NCI-H345 (cell line): Measurements from ENCODE around the gene IWS1.
A peak's percentile ranks its signal among the peaks of the same experiment; 100 is the strongest.

Experiments
- DNase-seq: peaks from one replicate; lab custom pipeline; 2025; lab: John Stamatoyannopoulos, UW

Gene IWS1

DNA sequence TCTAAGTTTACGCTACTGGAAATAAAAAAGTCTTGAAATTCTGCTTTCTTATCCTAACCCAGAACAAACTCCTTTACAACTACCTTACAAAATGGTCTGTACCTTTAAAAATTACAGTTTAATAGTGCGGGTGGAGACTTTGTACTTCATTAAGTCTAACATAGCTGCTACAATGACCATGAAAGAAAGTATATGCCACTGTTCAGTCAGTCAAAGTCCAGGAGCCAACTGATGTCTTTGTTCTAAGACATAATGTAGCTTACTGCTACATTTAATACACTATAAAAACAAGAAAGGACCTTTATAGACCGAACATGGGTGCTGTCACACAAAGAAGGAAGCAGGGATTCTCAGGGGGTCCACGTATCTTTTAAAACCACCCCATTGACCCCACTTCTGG, 36.0 kb downstream of the IWS1 start:
- no peak for DNase-seq

DNA sequence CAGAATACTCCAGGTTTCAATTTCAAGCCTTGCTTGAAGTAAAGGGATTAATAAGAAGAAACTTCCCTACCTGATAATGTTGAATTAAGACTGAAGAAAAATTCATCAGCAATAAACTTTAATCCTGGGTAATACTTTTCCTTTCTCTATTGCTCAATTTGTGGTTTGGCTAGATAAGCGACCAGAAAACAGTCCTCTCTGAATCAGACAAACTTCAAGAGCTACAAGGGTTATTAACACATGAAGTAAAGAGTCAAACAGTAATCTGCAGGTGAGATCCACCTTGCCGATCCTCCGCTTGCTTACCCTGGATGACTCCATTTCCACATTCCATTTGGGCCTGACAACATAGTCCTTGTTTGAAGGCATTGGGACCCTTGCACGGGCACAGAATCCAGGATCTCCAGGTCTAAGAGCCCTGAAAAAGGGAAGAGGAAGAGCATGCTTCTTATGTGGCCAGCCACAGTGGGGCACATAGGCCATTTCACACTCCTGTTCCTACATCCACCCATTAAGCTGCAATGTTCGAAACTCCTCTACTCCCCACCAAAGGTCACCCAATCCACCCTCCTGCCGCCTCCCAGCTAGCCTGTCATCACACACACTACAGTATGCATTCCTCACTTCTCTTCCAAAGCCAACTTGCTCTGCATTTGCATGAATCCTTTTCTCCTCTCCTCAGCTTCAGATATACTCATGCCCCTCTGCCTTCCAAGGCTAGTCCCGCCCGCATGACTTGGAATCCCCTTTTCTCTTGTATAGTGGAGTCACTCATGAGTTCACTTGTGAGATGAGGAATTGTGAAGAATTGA, 39.8 kb downstream of the IWS1 start:
- no peak for DNase-seq

DNA sequence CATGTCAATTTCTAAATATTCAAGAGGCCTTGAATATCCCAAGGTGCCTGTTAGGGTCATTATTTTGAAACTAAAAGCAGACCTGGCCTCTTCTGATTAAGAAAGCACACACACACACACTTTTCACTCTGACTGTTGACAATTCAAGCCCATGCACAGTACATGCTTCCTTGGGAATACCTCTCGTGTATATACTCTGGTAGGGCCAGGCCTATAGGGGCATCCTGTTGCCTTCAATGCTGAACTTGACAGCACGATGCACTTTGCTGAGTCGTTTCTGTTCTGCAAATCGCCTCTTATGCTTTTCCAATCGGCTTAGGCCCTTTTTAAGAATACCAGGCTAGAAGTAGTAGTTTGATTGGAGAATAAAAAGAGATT, 40.6 kb downstream of the IWS1 start:
- no peak for DNase-seq

DNA sequence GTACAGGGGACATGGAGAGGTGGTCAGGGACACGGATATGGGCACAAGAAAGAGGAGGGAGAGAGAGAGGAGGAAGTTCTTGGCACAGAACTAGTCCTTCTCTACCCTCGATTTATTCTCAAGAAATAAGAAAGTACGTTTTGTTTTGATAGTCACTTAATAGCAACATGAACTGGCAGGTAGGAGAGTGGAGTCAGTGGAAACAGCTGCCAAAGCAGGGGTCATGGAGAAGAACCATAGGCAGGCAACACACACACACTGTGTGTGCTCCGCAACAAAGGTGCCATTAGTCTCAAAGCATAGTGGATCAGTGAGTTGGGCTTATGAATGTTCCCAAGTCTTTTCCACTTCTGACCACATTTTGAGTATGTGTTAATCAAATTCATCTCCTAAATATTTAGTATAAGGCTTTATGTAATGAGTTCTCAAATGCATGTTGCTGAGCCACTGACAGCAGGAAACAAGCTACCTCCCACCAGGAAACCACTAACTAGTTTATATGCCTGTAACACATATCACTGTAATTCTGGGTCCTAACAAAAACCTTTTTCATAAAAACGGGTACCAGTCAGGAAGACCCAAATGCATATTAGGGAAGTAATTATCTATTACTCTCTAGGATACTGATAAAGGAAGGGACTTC, 41.1 kb downstream of the IWS1 start:
- DNase-seq: no peak

DNA sequence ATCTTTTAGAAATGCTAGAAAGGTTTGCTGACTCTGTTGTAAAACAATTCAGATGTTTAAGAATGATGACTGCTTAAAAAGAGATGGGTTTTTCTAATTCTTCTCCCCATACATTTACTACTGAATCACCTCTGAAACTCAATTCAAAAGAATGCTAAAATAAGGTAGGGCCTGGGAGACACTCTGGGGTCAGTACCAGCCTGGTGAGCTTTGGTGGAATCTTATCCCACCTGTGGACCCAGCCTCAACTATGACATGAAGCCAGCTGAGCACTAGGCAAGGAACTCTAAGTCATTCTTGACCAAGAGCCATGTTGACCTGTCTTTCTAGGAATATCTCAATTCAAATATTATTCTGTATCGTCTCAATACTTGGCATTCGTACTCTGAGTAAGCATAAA, 44.3 kb downstream of the IWS1 start:
- DNase-seq: no peak

DNA sequence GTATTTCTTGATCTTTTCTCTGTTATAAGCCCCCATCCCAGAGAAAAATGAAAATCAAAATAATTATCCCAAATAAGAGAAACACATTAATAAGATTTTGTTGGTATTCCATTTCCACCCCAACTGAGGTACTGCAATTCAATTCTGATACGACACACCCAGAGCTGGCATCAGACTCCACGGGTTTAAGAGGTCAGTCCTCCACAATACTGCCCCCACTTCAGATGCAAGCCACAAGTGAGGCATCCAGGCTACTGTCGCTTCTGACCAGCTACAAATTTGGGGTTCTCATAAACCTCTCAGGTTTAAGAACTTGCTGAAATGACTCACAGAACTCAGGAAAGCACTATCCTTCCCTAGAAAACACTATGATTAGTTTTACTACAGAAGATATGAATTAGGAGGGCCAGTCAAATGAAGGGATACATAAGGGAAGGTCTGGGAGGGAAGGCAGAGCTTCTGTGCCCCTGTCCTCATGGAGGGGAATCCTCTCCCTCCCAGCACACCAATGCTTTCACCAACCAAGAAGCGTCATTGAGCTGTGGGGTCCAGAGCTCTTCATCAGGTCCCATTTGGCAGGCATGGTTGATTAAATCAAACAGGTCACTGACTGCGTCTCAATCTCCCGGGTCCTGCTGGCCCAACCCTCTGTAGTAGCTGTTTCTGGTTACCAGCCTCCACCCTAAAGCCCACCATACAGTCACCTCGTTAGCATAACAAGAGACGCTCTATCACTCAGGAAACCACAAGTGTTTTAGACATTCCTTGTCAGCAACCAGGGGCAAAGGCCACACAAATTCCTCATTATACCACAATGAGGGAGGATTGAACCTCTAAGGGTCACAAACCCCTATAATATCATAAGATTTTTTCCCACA, 46.2 kb downstream of the IWS1 start:
- DNase-seq: no peak

DNA sequence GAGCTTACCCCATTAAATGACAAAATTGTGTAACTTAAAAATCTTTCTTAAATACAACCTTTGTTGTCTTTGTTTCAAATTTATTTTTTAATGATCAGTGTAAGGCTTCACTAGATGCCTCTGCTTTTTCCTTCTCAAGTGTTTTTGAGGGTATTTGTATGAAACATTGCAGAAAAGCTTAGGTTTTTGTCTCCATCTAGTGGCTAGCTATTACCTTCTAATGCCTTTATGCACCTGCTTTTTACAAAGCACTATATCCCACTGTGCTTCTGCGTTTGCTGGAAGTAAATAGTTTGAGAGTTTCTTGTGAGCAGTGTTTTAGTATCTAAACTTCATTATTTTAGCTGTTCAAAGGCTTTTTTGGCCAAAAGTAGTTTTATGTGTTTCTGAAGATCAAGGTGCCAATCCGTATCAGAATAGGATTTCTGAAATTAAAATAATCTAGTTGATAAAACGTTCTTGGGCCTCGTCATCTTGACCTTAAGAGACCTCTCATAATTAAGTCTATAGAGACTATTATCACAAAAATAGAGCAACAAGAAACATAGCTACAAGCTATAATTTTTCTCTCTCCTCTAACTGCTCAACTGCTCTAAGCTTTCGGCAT, 47.0 kb downstream of the IWS1 start:
- DNase-seq: peak; percentile 50

DNA sequence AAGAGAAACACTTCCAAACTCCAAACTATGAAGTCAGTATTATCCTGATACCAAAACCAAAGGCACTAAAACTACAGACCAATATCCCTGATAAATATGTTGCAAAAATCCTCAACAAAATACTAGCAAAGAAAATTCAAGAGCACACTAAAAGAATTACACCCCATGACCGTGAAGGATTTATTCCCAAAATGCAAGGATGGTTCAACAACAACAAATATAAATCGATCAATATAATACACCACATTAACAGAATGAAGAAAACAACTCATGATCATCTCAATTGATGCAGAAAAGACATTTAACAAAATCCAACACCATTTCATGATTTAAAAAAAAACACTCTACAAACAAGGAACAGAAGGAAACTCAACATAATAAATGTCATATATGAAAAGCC, 50.5 kb downstream of the IWS1 start:
- no peak for DNase-seq

DNA sequence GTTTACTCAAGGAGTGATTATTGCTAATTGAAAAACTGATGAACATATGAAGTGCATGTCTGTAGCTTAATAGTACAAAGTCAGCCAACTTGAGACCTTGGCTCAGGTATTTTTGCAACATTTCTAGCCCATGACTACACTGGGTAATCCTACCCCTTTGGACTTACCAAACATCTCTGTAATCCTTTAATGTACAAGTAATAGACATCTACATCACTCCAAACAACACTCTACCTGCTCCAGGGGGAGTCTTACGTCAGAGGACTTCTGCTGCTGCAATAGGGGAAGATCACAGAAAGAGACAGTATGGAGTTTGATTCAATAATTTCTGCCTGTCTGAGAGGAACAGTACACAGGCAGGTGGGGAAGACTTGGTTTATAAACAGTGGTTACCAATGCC, 54.0 kb downstream of the IWS1 start:
- no peak for DNase-seq

DNA sequence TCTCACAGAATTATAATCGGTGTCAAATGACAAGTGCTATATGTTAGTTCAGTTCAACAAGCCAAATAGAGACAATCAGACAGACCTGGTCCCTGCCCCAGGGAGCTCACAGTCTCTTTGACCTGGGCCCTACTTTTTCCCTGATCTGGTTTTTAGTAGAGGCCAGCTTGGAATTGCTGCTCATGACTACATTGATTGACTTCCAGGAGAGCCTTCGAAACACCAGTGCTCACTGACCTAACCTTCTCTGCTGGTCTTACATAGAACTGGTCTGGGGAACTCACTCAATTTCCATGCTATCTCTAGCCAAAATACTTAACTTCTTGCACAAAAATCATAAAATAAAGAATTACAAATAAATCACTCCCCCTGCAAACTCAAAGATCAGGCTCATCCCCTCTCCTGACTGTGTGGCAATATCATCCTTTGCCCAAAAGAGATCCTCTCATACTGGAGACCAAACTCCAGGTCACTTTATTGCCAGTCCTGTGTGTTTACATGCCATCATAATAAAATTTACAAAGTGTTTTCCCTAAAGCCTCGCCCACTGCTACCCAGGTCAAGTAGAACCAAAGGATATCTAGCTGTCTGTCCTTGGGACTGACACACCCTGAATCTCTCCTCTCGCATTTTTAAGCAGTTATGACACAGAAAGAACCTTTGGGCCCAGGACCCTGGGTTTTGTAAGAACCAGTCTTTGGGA, 54.9 kb downstream of the IWS1 start:
- no peak for DNase-seq

DNA sequence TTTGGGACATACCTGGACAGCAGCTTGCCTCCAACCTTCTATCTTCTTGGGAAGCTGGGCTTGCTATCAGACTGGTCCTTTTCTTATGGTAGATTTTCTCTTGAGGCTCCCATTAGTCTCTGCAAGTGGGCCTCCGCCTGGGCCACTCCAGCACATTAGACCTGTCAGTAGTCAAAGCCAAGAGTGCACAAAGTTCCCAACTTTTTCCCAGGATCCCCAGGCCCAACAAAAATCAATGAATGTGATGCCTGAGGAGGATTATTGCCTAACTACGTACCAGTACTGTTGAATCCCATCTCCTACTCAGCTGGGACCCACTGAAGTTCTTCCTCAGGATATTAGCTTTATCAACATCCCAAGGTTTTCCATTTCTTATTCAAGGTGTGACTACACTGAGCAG, 56.3 kb downstream of the IWS1 start:
- no peak for DNase-seq

DNA sequence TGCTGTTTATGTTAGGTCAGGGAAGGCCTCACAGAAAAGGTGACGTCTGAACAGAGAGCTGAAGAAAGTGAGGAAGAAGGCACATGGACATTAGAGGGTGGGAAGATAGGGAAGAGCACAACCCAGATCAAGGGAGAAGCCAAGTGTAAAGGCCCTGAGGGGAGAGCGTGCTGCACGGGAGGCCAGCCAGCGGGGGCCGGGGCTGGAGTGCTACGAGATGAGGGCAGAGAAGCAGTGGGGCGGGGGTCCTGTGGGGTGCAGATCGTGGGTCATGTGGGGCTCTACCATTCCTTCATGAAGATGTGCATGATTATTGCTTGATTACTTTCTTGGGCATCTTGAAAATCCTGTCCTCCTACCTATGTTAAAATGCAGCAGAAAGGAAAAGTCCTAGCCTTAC, 57.2 kb downstream of the IWS1 start:
- DNase-seq: no peak

DNA sequence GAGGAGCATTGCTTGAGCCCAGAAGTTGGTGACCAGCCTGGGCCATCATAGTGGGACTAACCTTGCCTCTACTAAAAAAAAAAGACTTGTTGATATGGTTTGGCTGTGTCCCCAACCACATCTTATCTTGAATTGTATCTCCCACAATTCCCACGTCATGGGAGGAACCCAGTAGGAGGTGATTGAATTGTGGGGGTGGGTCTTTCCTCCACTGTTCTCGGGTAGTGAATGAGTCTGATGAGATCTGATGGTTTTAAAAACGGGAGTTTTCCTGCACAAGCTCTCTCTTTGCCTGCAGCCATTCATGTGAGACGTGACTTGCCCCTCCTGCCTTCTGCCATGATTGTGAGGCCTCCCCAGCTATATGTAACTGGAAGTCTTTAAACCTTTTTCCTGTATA, 61.0 kb downstream of the IWS1 start:
- no peak for DNase-seq

DNA sequence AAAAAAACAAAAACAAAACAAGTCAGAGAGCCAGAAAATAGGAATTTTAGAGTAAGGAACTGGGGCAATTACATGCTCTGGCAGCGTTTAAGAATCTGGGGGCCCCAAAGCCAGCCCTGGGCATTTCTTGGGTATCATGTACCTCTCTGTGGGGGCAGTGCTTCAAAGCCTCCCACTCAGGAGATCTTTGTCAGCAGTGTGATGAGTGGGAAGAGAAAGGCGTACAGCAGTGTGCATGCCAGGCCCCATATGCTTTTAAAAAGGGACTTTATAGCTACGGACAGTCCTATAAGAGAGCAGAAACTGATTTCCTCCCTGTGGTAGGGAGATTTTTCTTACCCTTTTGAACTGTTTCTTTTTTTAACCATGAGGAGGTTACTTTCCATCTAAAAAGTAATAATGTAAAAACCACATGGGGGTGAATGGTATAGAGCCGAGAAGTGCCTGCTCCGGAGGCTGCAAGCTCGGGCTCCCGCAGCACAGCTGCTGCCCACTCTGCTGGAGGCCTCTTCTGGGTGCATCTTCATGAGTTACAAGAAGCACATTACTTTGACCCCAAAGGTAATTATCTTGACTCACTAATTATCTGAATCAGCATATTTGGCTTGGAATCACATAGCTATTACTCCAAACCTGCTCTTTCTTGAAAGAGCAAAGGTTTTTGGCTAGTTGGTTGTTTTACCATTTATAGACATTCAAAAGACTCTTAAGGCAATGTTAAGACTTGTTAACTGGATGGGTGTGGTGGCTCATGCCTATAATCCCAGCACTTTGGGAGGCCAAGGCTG, 61.6 kb downstream of the IWS1 start:
- no peak for DNase-seq

DNA sequence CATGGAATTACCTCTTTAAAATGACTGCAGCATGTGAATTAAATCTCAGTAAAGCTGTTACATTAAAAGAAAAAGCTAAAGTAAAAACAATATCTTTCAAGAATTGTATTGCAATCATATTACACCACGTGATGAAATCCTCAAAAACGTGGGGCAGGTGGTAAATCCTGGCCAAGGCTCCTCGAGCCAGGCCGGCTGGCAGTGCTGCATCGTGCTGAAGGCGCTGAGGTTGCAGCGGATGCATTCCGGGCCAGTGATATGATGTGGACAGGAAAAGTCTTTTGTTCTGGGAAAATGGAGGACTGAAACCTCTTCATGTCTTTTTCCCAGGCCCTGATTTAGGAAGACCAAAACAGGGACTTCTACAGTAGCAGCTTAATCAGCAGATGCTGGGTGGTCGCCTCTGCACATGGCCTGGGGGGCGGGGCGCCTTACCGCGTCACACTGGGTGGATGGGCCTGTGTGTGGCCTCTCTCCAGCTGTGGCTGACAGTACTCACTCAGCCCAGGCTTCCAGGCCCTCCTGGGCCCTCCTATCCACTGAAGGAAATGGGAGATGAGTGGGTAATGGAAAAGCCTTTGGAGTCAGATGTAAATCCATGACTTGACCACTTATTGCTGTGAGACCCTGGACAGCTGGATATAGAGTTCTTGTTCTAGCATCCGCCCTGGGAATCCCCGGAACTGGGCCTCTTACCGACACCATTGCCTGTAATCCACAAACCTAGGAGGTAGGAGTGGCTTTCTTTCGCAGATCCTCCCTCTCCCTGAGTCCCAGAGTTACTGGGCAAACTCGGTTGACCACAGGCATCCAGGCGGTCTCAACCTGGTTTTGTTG, 62.9 kb downstream of the IWS1 start:
- no peak for DNase-seq

DNA sequence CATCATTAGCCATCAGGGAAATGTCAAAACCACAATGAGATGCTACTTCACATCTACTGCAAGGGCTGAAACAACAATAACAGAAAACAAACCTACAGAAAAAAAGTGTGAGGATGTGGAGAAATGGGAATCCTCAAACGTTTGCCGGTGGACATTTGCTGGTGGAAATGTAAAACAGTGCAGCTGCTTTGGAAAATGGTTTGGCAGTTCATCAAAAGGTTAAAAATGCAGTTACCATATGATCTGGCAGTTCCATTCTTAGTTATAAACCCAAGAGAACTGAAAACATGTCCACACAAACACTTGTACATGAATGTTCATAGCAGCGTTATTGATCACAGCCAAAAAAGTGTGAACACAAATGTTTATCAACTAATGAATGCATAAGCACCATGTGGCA, 63.8 kb downstream of the IWS1 start:
- no peak for DNase-seq

DNA sequence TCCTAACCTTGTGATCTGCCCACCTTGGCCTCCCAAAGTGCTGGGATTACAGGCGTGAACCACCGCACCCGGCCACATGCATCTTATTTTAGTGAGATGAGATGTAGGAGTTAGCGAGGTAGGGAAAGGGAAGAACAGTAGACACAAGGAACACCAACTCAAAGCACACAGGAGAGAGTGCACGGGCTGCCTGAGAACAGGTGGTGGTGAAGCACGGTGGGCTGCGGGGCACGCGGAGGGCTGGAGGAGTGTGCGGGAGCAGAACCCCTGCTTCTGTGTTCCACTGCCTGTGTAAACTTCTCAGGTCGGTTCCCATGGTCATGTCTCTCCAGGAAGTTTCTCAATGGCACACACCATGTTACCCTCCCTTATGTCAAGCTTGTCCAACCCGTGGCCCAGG, 69.3 kb downstream of the IWS1 start:
- no peak for DNase-seq

DNA sequence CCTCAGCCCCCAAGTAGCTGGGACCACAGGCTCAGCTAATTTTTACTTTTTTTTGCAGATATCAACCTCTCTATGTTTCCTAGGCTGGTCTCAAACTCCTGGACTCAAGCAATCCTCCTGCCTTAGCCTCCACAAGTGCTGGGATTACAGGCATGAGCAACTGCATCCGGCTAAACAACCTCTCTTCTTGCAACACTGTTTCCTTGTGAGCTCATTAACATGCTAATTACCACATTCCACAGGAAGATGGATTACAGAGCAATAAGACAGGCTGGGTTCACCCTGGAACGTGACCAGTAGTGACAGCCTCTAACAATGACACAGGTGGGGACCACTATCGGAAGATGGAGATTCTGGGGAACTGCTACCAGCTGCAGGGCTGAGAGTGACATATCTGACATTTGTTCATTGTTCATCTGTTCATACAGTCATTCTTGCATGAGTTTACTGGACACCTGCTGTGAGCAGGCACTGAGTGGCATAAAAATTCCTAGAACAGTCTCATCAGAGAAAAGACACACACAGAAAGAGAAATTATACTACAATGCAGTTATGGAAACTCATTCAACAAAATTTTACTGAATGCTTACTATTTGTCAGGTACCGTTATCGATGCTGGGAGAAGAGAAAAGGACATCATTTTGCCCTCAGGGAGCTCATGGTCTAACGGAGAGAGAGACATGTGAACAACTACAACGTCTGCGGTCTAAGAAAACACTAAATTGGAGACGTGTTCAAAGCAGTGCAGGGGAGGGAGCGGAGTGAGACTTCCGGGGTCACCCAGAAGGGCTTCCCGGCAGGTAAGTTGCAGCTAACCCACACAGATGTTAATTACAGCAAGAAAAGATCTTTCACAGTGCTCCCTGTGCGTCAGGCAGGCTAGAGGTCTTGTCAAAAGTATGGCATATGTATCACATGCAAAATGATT, 70.5 kb downstream of the IWS1 start:
- DNase-seq: no peak
